Transverse colon (tissue), 4 donors: ENCODE measurements around the gene RBMX. TPM values are rescaled to one million over a fixed set of nuclear protein-coding genes. Genes with fewer than 3 reads are reported as not detected.

Experiments
- DNase-seq: peaks from one replicate; pipeline ENCODE4 v3.0.0-alpha.2; 2019
- H3K27ac ChIP-seq, 4 donors: fragments of 200-600 bp; sonication (generic); 2 replicates each; pipeline ENCODE4 v1.5.1; 2016 to 2018; ENCODE audit warnings: inconsistent platforms in 4 of 4
- H3K27me3 ChIP-seq: fragments of 200-600 bp; sonication (generic); 2 replicates; pipeline ENCODE4 v1.5.1; 2017; ENCODE audit warnings: inconsistent platforms
- H3K36me3 ChIP-seq, 4 donors: fragments of 200-600 bp; sonication (generic); 2 replicates each; pipeline ENCODE4 v1.5.1; 2017 to 2019; ENCODE audit warnings: inconsistent platforms in 4 of 4
- H3K4me1 ChIP-seq, 4 donors: fragments of 200-600 bp; sonication (generic); 2 replicates each; pipeline ENCODE4 v1.5.1; 2017 to 2020; ENCODE audit warnings: inconsistent platforms in 4 of 4
- H3K4me3 ChIP-seq, 4 donors: fragments of 200-600 bp; sonication (generic); 1 replicate in 1 of 4; 2 replicates in 3 of 4; pipeline versions ENCODE4 v1.5.1 to v1.6.1; 2017 to 2019; ENCODE audit warnings: inconsistent platforms in 4 of 4
- H3K9me3 ChIP-seq, 2 donors: fragments of 200-600 bp; sonication (generic); 2 replicates each; pipeline ENCODE4 v1.5.1; 2017 to 2019; ENCODE audit warnings: inconsistent platforms in 2 of 2
- CTCF ChIP-seq, 5 experiments: fragments of 200-600 bp in 3 of 5; fragments of 450-650 bp in 2 of 5; sonication (generic) in 3 of 5; IDR thresholded peaks; 1 replicate in 2 of 5; 2 replicates in 3 of 5; pipeline ENCODE4 v1.5.1; 2016 to 2017; ENCODE audit warnings: antibody characterized with exemption in 5 of 5, inconsistent platforms in 3 of 5, mild to moderate bottlenecking in 2 of 5, moderate library complexity in 1 of 5
- EP300 ChIP-seq: sonication (generic); formaldehyde crosslinking; IDR thresholded peaks from one replicate; pipeline ENCODE4 v1.6.1; 2017; ENCODE audit warnings: antibody characterized with exemption, low read depth
- POLR2A ChIP-seq: fragments of 450-650 bp; IDR thresholded peaks from one replicate; pipeline ENCODE4 v1.6.1; 2016; ENCODE audit warnings: antibody characterized with exemption, mild to moderate bottlenecking, moderate library complexity
- POLR2AphosphoS5 ChIP-seq, 3 donors: sonication (generic); formaldehyde crosslinking; IDR thresholded peaks; one replicate each; pipeline ENCODE4 v1.6.1; 2016; ENCODE audit warnings: antibody characterized with exemption in 3 of 3
- WGBS, 2 donors: methylation state at CpG; one replicate each; pipeline ENCODE4 v1.1.5; 2018; ENCODE audit warnings: low coverage in 1 of 2; 5-methylcytosine and 5-hydroxymethylcytosine counted together
- in situ Hi-C, 4 donors: fragments of 200-750 bp; cut with MboI; loops; one replicate each; pipeline versions ENCODE4 v1.15.0 to v1.15.1; 2017; ENCODE audit warnings: low sequenced_read_pairs in 3 of 4, low pct_ligation_motif_present in 1 of 4, low pct_unique_long_range_greater_than_20kb in 1 of 4
- intact Hi-C: fragments of 100-400 bp; cut with DNase I; formaldehyde crosslinking; loops from one replicate; pipeline ENCODE4 v1.15.1; 2023; ENCODE audit warnings: low total_unique reads
- total RNA-seq, 4 donors: library from RNA; depleted of rRNA; stranded (reverse); fragments of >200 nt; gene quantifications; one replicate each; pipeline ENCODE4 v1.1.0, GENCODE V29; 2016

RBMX gene
- total RNA-seq, 4 donors from 2014 or later, result 116 to 212 (median 206) TPM

- intact Hi-C loops, result no loop called here
- Histone ChIP-seq H3K4me1 (no peaks in the 10 kb centered on the region), H3K4me3 (no peak overlapping the region), H3K9me3 (no peaks in the 10 kb centered on the region), H3K36me3 (no peaks in the 10 kb centered on the region), H3K27ac (no peak overlapping the region), H3K27me3 (no peaks in the 10 kb centered on the region)
- DNase-seq, result no peak
- in situ Hi-C loops, result no loop called here
- WGBS, 2 donors, result 0 to 63% methylated on average over 1 to 4 of the region's 4 CpGs
- TF ChIP-seq POLR2AphosphoS5 (IDR thresholded peaks at IDR 0.05), result no peak
Observed at GRCh38 chrX:136867096-136867491, 13.4 kb downstream of the RBMX start.

- Histone ChIP-seq H3K36me3 (no peaks in the 10 kb centered on the region), H3K27ac (no peak overlapping the region), H3K4me1 (no peaks in the 10 kb centered on the region), H3K9me3 (no peaks in the 10 kb centered on the region), H3K4me3 (no peak overlapping the region), H3K27me3 (no peaks in the 10 kb centered on the region)
- TF ChIP-seq CTCF (IDR thresholded peaks at IDR 0.05) (no peak), POLR2AphosphoS5 (IDR thresholded peaks at IDR 0.05) (no peak), POLR2A (no peak), EP300 (no peak)
- no peak for DNase-seq
- in situ Hi-C loops (no loop called here), intact Hi-C loops (no loop called here)
- 40 to 72% methylated on average over 1 to 14 of the region's 14 CpGs for WGBS, 2 donors
Observed at GRCh38 chrX:136866337-136867095, 14.0 kb downstream of the RBMX start.

GRCh38 chrX:136865270-136866158 is 15.0 kb downstream of the RBMX start:
- no peaks in the 10 kb centered on the region for H3K36me3 ChIP-seq
- in situ Hi-C loops (no loop called here), intact Hi-C loops (no loop called here)
- no peak overlapping the region for H3K27ac ChIP-seq
- H3K4me3 ChIP-seq, result no peak overlapping the region
- H3K4me1 ChIP-seq, result no peaks in the 10 kb centered on the region
- 80 to 89% methylated on average over 3 to 9 of the region's 9 CpGs for WGBS, 2 donors
- TF ChIP-seq CTCF (IDR thresholded peaks at IDR 0.05), result no peak
- no peaks in the 10 kb centered on the region for H3K9me3 ChIP-seq
- no peaks in the 10 kb centered on the region for H3K27me3 ChIP-seq
- no peak for DNase-seq

GRCh38 chrX:136863826-136864225 is 16.7 kb downstream of the RBMX start:
- Histone ChIP-seq H3K27ac (no peak overlapping the region), H3K4me1 (no peaks in the 10 kb centered on the region), H3K4me3 (no peak overlapping the region), H3K9me3 (no peaks in the 10 kb centered on the region), H3K27me3 (no peaks in the 10 kb centered on the region), H3K36me3 (no peaks in the 10 kb centered on the region)
- DNase-seq, result no peak
- in situ Hi-C loops (no loop called here), intact Hi-C loops (no loop called here)
- TF ChIP-seq POLR2AphosphoS5 (IDR thresholded peaks at IDR 0.05), result no peak
- no peak for TF ChIP-seq POLR2A
- no peak for TF ChIP-seq EP300
- TF ChIP-seq CTCF (IDR thresholded peaks at IDR 0.05), result no peak
- 68 to 100% methylated on average over 1 to 2 of the region's 2 CpGs for WGBS, 2 donors
